ENCODE measurements around the gene KLC1. TPM values are rescaled to one million over a fixed set of nuclear protein-coding genes. Genes with fewer than 3 reads are reported as not detected.

Gene KLC1
- total RNA-seq, 1 experiment from 2014 or later, result 216 TPM

- Mint-ChIP-seq H3K4me1 (ENCODE audit: insufficient read depth, unreplicated experiment) (peaks cover 11% of the 10 kb centered on the region), H3K9me3 (ENCODE audit: unreplicated experiment) (no peaks in the 10 kb centered on the region), H3K4me3 (ENCODE audit: unreplicated experiment) (no peak overlapping the region), H3K27ac (ENCODE audit: low read depth, unreplicated experiment) (no peak overlapping the region), H3K36me3 (ENCODE audit: insufficient read depth, unreplicated experiment) (peaks cover 32% of the 10 kb centered on the region), H3K27me3 (ENCODE audit: insufficient read depth, unreplicated experiment) (no peaks in the 10 kb centered on the region)
- no peak for DNase-seq (ENCODE audit: unreplicated experiment)
- TF ChIP-seq, protein P1, sequence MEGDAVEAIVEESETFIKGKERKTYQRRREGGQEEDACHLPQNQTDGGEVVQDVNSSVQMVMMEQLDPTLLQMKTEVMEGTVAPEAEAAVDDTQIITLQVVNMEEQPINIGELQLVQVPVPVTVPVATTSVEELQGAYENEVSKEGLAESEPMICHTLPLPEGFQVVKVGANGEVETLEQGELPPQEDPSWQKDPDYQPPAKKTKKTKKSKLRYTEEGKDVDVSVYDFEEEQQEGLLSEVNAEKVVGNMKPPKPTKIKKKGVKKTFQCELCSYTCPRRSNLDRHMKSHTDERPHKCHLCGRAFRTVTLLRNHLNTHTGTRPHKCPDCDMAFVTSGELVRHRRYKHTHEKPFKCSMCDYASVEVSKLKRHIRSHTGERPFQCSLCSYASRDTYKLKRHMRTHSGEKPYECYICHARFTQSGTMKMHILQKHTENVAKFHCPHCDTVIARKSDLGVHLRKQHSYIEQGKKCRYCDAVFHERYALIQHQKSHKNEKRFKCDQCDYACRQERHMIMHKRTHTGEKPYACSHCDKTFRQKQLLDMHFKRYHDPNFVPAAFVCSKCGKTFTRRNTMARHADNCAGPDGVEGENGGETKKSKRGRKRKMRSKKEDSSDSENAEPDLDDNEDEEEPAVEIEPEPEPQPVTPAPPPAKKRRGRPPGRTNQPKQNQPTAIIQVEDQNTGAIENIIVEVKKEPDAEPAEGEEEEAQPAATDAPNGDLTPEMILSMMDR (IDR thresholded peaks at IDR 0.05; ENCODE audit: unreplicated experiment), result no peak
- ChIA-PET CTCF (no interaction called here), POLR2A (no interaction called here)
- intact Hi-C loops (cut with micrococcal nuclease), result no loop called here
- BruUV-seq (replicated peaks), result no TSS peak
These were observed 78.6 kb downstream of the KLC1 start for GRCh38 chr14:103707329-103708263.

- Mint-ChIP-seq H3K27ac (ENCODE audit: low read depth, unreplicated experiment) (no peak overlapping the region), H3K9me3 (ENCODE audit: unreplicated experiment) (no peaks in the 10 kb centered on the region), H3K4me3 (ENCODE audit: unreplicated experiment) (no peak overlapping the region), H3K36me3 (ENCODE audit: insufficient read depth, unreplicated experiment) (peaks cover 28% of the 10 kb centered on the region), H3K27me3 (ENCODE audit: insufficient read depth, unreplicated experiment) (no peaks in the 10 kb centered on the region), H3K4me1 (ENCODE audit: insufficient read depth, unreplicated experiment) (peaks cover 18% of the 10 kb centered on the region)
- intact Hi-C loops (cut with micrococcal nuclease), result no loop called here
- no TSS peak for BruUV-seq (replicated peaks)
- ChIA-PET CTCF (no interaction called here), POLR2A (interaction anchor here (0.7 kb wide), 1 partner anchor 14 kb away, joined by 3 read pairs; no protein-coding TSS in a partner anchor)
- TF ChIP-seq, protein P1 (IDR thresholded peaks at IDR 0.05; ENCODE audit: unreplicated experiment), result no peak
- DNase-seq (ENCODE audit: unreplicated experiment), result no peak
These were observed 79.8 kb downstream of the KLC1 start for GRCh38 chr14:103708750-103709187.

- Mint-ChIP-seq H3K27me3 (ENCODE audit: insufficient read depth, unreplicated experiment) (no peaks in the 10 kb centered on the region), H3K4me1 (ENCODE audit: insufficient read depth, unreplicated experiment) (peaks cover 18% of the 10 kb centered on the region), H3K27ac (ENCODE audit: low read depth, unreplicated experiment) (peak overlapping the region; percentile 14), H3K4me3 (ENCODE audit: unreplicated experiment) (no peak overlapping the region), H3K36me3 (ENCODE audit: insufficient read depth, unreplicated experiment) (peaks cover 23% of the 10 kb centered on the region), H3K9me3 (ENCODE audit: unreplicated experiment) (no peaks in the 10 kb centered on the region)
- ChIA-PET CTCF (no interaction called here), POLR2A (no interaction called here)
- TF ChIP-seq, protein P1 (IDR thresholded peaks at IDR 0.05; ENCODE audit: unreplicated experiment), result no peak
- intact Hi-C loops (cut with micrococcal nuclease), result loop anchor here (10.0 kb wide), 2 partner anchors 85 to 135 kb away; partner anchors contain the start of gene KLC1
- DNase-seq (ENCODE audit: unreplicated experiment), result no peak
- BruUV-seq (replicated peaks), result no TSS peak
These were observed 80.8 kb downstream of the KLC1 start for GRCh38 chr14:103709814-103710213.

- BruUV-seq (replicated peaks), result no TSS peak
- peaks cover 24% of the 10 kb centered on the region for H3K4me1 Mint-ChIP-seq (ENCODE audit: insufficient read depth, unreplicated experiment)
- H3K9me3 Mint-ChIP-seq (ENCODE audit: unreplicated experiment), result no peaks in the 10 kb centered on the region
- ChIA-PET CTCF (interaction anchor here (0.7 kb wide), 1 partner anchor 14 kb away, joined by 3 read pairs; no protein-coding TSS in a partner anchor), POLR2A (interaction anchor here (1.0 to 2.0 kb wide), 4 partner anchors 8 to 18 kb away, joined by 3 to 8 read pairs (median 4); no protein-coding TSS in a partner anchor)
- H3K27me3 Mint-ChIP-seq (ENCODE audit: insufficient read depth, unreplicated experiment), result no peaks in the 10 kb centered on the region
- H3K4me3 Mint-ChIP-seq (ENCODE audit: unreplicated experiment), result peak overlapping the region; percentile 53
- TF ChIP-seq, protein P1 (IDR thresholded peaks at IDR 0.05; ENCODE audit: unreplicated experiment), result no peak
- H3K36me3 Mint-ChIP-seq (ENCODE audit: insufficient read depth, unreplicated experiment), result peaks cover 12% of the 10 kb centered on the region
- H3K27ac Mint-ChIP-seq (ENCODE audit: low read depth, unreplicated experiment), result peak overlapping the region; percentile 85
- DNase-seq (ENCODE audit: unreplicated experiment), result no peak
- intact Hi-C loops (cut with micrococcal nuclease), result loop anchor here (10.0 kb wide), 2 partner anchors 86 to 136 kb away; partner anchors contain the start of gene KLC1
These were observed 81.9 kb downstream of the KLC1 start for GRCh38 chr14:103710771-103711377.

Data from MCF 10A (cell line).